Right lobe of liver (tissue), 6 donors: ENCODE data around the gene BST2. TPM values are rescaled to one million over a fixed set of nuclear protein-coding genes. Genes with fewer than 3 reads are reported as not detected.

Source experiments
- ATAC-seq, 4 donors: fragments of 200-7000 bp; cut with Tn5 transposase; one replicate each; pipeline ENCODE4 v1.9.1; 2020; ENCODE audit warnings: mild to moderate bottlenecking in 4 of 4, moderate library complexity in 4 of 4
- DNase-seq, 3 donors: peaks; one replicate each; pipeline ENCODE4 v3.0.0-alpha.2; 2020
- H3K27ac ChIP-seq, 3 donors: fragments of 200-600 bp; one replicate each; pipeline ENCODE4 v1.8.0; 2022
- H3K27me3 ChIP-seq, 2 donors: fragments of 200-600 bp; one replicate each; pipeline ENCODE4 v1.8.0; 2022
- H3K36me3 ChIP-seq, 4 donors: fragments of 200-600 bp; sonication (generic) in 1 of 4; one replicate each; pipeline versions ENCODE4 v1.5.1 to v1.8.0; 2017 to 2022; ENCODE audit warnings: control low read depth in 1 of 4
- H3K4me1 ChIP-seq, 4 donors: fragments of 200-600 bp; sonication (generic) in 1 of 4; one replicate each; pipeline versions ENCODE4 v1.5.1 to v1.8.0; 2017 to 2022; ENCODE audit warnings: control low read depth in 1 of 4
- H3K4me3 ChIP-seq, 3 donors: fragments of 200-600 bp; one replicate each; pipeline ENCODE4 v1.8.0; 2022
- H3K9me3 ChIP-seq, 4 donors: fragments of 200-600 bp; sonication (generic) in 1 of 4; one replicate each; pipeline versions ENCODE4 v1.5.1 to v1.8.0; 2017 to 2022; ENCODE audit warnings: control low read depth in 1 of 4
- POLR2A ChIP-seq: fragments of 450-650 bp; IDR thresholded peaks from one replicate; pipeline ENCODE4 v1.6.1; 2017; ENCODE audit warnings: antibody characterized with exemption, mild to moderate bottlenecking
- WGBS: methylation state at CpG from one replicate; pipeline ENCODE4 v1.1.6; 2018; ENCODE audit warnings: low coverage, low lambda C conversion rate; ENCODE audit not compliant: insufficient coverage; ENCODE audit errors: missing lambda C conversion rate; 5-methylcytosine and 5-hydroxymethylcytosine counted together
- intact Hi-C, 2 donors: fragments of 100-400 bp; cut with DNase I; formaldehyde crosslinking; loops; one replicate each; pipeline versions ENCODE4 v1.11.2 to v1.14.1; 2022
- total RNA-seq, 6 experiments: library from RNA; depleted of rRNA in 2 of 6; stranded (reverse); fragments of >200 nt in 2 of 6; fragmentation: NEBNext Ultra II Directional in 3 of 6; extraction: Animal tissue kit (Norgen Biotek cat#: 25700) in 3 of 6; gene quantifications; one replicate each; pipeline versions ENCODE4 v1.1.0 to v1.2.4, GENCODE V29; 2016 to 2023
- TF ChIP-seq, protein P1 (sequence below), 4 donors: fragments of 200-600 bp in 3 of 4; fragments of 450-650 bp in 1 of 4; IDR thresholded peaks; one replicate each; pipeline versions ENCODE4 v1.5.1 to v1.8.0; 2016 to 2022; ENCODE audit warnings: antibody characterized with exemption in 4 of 4, mild to moderate bottlenecking in 2 of 4
- donor health status: DM: no; HTN: yes; CAD: no.
- donor health status: DM: no; HTN: no; CAD: no.
- donor health status: DM: no; HTN: no; CAD: no.
- donor health status: DM: no; HTN: yes; CAD: no.
- donor health status: DM: no; HTN: yes; CAD: no.

BST2 gene
- total RNA-seq, 6 experiments from 2014 or later = 78.2 to 157 (median 96.2) TPM

DNA sequence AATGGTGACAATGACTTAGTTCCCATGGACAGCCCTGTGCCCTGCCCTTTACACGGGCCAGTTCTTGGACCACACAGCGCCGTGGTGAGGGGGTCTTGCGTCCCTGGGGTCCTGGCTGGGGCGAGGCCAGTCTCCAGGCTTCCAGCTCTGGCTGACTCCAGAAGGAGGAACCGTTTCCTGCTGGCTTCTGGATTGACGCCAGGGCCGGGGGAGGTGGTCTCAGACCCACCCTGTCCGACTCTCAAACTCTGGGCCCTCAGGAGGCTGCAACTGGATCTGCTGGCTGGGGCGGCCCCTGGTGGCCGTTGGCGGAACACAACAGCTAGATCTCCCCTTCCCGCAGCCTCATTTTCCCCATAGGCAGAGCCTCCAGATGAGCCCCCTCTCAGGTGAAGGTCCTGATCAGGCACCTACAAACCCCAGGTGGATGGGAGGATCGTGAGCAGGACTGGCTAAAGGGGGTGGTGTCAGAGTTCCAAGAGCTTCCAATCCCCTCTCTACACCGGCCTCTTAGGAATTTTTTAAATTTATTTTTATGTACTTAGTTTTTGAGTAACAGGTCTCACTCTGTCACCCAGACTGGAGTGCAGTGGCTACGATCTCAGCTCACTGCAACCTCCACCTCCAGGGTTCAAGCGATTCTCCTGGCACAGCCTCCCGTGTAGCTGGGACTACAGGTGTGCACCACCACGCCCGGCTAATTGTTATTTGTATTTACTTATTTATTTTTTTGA lies 19.4 kb downstream of the BST2 start:
- intact Hi-C loops = loop anchor here in 1 of 2 donors (5.0 kb wide), 1 partner anchor 39 kb away; no protein-coding TSS in a partner anchor
- no peak for TF ChIP-seq POLR2A
- TF ChIP-seq, protein P1, sequence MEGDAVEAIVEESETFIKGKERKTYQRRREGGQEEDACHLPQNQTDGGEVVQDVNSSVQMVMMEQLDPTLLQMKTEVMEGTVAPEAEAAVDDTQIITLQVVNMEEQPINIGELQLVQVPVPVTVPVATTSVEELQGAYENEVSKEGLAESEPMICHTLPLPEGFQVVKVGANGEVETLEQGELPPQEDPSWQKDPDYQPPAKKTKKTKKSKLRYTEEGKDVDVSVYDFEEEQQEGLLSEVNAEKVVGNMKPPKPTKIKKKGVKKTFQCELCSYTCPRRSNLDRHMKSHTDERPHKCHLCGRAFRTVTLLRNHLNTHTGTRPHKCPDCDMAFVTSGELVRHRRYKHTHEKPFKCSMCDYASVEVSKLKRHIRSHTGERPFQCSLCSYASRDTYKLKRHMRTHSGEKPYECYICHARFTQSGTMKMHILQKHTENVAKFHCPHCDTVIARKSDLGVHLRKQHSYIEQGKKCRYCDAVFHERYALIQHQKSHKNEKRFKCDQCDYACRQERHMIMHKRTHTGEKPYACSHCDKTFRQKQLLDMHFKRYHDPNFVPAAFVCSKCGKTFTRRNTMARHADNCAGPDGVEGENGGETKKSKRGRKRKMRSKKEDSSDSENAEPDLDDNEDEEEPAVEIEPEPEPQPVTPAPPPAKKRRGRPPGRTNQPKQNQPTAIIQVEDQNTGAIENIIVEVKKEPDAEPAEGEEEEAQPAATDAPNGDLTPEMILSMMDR (IDR thresholded peaks at IDR 0.05) = peak; percentile 85 to 89 (median 86)
- peaks cover 0 to 7% (median 0%) of the 10 kb centered on the region in 4 donors for H3K4me1 ChIP-seq
- H3K36me3 ChIP-seq = no peaks in the 10 kb centered on the region
- no peaks in the 10 kb centered on the region for H3K27me3 ChIP-seq
- ATAC-seq (peak; percentile 69 to 74 (median 72)), DNase-seq (peak; percentile 65 to 71 (median 67))
- no peaks in the 10 kb centered on the region for H3K9me3 ChIP-seq
- 43% methylated on average over 6 of the region's 20 CpGs for WGBS
- no peak overlapping the region for H3K27ac ChIP-seq
- H3K4me3 ChIP-seq = no peak overlapping the region

DNA sequence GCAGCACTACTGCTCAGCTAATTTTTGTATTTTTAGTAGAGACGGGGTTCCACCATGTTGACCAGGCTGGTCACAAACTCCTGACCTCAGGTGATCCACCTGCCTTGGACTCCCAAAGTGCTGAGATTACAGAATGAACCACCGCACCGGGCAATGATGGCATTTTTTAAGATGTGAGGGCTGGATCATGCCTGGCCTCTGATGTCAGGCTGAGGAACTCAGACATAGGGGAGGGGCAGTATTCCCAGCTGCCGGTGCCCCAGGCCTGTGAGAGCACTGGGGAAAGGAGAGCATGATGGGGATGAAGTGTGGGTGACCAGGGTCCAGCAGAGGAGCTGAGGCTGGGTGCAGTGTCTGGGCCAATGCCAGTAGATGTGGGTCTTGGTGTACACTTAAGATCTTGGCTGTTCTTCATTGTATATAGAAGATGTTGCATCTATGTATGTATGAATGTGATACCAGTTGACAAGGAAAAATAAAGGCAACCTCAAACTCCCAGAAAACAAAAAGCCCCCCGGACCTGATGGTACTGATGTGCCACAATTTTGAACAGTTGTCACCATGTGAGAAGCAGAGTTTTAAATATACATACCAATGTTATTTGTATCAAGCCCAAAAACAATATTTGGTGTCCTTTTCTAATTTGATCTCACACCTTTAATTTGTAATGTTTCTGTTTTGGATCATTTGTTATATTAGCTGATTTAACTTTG lies 24.8 kb downstream of the BST2 start:
- intact Hi-C loops = no loop called here
- Histone ChIP-seq H3K27me3 (no peaks in the 10 kb centered on the region), H3K36me3 (no peaks in the 10 kb centered on the region), H3K27ac (no peak overlapping the region), H3K4me3 (no peak overlapping the region), H3K9me3 (no peaks in the 10 kb centered on the region), H3K4me1 (peaks cover 0 to 4% (median 0%) of the 10 kb centered on the region in 4 donors)
- 98% methylated on average over 5 of the region's 5 CpGs for WGBS
- no peak for TF ChIP-seq POLR2A
- TF ChIP-seq, protein P1 (IDR thresholded peaks at IDR 0.05) = no peak
- no peak for DNase-seq
- ATAC-seq = no peak

DNA sequence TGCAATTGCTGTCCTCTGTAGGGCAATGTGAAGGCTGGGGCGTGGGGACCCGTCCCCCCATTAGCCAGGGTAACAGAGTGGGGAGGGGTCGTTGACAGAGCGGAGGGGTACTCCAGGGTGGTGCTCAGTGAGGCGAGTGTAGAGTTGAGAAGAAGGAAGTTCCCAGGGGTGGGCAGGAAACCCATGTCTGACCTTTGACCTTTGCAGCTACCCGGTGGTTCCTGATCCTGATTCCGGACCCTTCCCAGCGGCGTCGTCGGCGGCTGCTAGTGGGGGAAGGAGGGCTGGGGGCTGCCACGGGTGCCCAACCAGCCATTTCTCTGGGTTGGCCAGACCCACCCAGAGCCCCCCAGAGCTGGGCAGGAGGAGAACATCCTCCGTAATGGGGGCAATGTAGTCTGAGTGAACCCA lies 26.2 kb downstream of the BST2 start:
- no peak for TF ChIP-seq POLR2A
- TF ChIP-seq, protein P1 (IDR thresholded peaks at IDR 0.05) = no peak
- 39% methylated on average over 4 of the region's 14 CpGs for WGBS
- ATAC-seq (peak; percentile 11 to 39 (median 20)), DNase-seq (no peak)
- intact Hi-C loops = no loop called here
- Histone ChIP-seq H3K27ac (no peak overlapping the region), H3K4me1 (peaks cover 0 to 4% (median 0%) of the 10 kb centered on the region in 4 donors), H3K4me3 (no peak overlapping the region), H3K9me3 (no peaks in the 10 kb centered on the region), H3K36me3 (no peaks in the 10 kb centered on the region), H3K27me3 (no peaks in the 10 kb centered on the region)

DNA sequence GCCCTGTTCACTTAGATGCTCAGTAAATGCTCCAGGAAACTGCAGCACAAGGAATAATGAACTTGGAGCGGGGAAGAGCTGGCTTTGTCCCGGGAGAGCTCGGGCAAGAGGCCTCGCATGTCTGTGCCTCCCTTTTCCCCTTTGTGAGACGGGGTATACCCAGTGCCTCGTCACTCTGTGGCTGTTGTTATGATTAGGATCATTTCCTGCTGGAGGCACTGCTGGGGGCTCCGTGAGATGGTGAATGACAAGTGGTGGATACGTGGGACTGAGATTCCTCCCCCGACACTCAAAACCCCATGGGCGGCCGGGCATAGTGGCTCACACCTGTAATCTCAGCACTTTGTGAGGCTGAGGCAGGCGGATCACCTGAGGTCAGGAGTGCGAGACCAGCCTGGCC lies 27.2 kb downstream of the BST2 start:
- intact Hi-C loops = no loop called here
- no peak for ATAC-seq
- no peak overlapping the region for H3K4me3 ChIP-seq
- no peaks in the 10 kb centered on the region for H3K9me3 ChIP-seq
- peaks cover 0 to 4% (median 0%) of the 10 kb centered on the region in 4 donors for H3K4me1 ChIP-seq
- DNase-seq = no peak
- TF ChIP-seq POLR2A = no peak
- TF ChIP-seq, protein P1 (IDR thresholded peaks at IDR 0.05) = no peak
- no peaks in the 10 kb centered on the region for H3K27me3 ChIP-seq
- 65% methylated on average over 11 of the region's 13 CpGs for WGBS
- no peaks in the 10 kb centered on the region for H3K36me3 ChIP-seq
- H3K27ac ChIP-seq = no peak overlapping the region
